HG03457 (cell line): ENCODE measurements around the gene EEF1AKMT2.

ENCODE experiments used
- ATAC-seq: cut with Tn5 transposase; IDR thresholded peaks from one replicate; pipeline ENCODE4 v1.9.1; 2021; ENCODE audit warnings: moderate number of reproducible peaks; ENCODE audit not compliant: unreplicated experiment

EEF1AKMT2 gene

DNA sequence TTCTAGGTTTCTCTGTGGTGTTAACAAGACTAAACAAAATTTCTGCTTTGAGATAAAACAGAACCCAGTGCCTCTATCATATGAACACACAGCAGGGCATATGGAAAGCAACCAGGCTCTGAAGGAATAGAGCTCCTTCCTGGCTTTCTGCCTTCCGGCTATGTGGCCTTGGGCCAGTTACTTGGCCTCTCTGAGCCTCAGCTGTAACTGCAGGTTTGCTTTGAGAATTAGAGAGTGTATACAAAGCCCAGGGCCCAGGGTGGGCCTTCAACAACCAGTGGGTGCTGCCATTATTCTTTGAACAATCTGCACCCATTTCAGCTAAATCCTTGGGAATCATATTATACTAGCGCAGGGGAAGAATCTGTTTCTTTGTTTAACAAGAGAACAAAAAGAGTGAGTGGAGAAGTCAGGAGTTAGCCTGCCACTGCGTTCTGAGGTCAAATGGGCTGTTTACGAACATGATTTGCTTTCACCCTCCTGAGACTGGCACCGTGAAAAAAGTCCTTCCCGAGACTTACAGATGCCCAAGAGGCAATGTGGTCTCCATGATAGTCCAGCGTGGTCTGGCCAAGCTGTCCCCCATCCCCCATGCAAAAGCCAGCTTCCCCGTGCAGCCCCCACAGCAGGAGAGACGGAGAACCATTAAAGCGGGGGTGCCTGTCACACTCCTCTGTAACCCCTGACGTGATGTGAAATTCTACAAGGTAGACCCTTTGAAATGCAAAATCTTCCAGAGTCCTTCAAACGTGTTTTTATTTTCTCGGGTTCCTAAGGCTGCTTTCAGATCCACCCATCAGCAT is 52.4 kb downstream of the EEF1AKMT2 start:
- ATAC-seq: no peak

DNA sequence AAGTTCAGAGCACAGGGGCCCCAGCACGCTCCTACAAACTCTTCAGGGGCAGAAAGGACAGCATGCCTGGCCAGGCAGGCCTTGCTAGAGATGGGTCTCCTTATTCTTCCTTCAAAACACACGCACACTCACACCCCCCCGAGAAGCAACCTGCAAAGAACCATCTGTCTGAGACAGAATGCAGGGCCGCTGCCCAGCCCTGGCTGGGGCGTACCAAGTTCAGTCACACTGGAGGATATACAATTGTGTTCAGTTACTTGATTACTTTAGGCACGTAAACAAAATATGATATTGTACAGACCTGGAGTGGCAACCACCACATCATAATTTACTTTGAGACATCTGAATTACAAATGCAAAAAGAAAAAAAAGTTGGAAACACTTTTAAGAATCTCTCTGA is 53.2 kb downstream of the EEF1AKMT2 start:
- ATAC-seq: no peak

GRCh38 chr10:124737708-124738107 is 54.0 kb downstream of the EEF1AKMT2 start:
- ATAC-seq: no peak

GRCh38 chr10:124737221-124737620 is 54.5 kb downstream of the EEF1AKMT2 start:
- ATAC-seq: no peak

DNA sequence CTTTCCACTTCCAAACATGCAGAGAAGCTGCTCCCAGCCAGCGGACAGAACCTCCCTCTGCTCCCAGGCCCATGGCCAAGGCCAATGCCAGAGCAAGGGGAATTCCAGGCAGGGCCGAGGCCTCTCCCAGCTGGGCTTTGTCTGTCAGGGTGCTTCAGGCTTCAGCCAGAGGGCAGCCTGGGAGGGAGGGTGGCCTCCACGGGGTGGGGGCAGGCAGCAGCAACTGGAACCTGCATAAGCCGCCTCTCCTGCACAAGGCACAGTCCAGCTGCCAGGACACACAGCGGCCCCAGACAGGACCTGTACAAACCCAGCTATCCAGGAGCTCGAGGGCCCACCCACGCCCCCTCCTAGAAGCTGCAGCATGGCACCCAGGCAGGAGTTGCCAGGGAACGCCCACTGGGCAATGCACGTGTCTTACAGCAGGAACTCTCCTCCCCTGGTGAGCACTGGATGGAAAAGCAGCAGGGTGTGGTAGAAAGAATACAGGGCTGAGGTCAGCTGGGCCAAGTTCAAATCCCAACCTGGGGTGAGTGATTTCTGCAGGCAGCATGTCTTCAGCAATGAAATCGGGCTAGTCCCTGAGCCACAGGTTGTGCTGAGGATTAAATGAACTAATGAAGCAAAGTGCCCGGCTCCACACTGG is 55.1 kb downstream of the EEF1AKMT2 start:
- ATAC-seq: no peak

DNA sequence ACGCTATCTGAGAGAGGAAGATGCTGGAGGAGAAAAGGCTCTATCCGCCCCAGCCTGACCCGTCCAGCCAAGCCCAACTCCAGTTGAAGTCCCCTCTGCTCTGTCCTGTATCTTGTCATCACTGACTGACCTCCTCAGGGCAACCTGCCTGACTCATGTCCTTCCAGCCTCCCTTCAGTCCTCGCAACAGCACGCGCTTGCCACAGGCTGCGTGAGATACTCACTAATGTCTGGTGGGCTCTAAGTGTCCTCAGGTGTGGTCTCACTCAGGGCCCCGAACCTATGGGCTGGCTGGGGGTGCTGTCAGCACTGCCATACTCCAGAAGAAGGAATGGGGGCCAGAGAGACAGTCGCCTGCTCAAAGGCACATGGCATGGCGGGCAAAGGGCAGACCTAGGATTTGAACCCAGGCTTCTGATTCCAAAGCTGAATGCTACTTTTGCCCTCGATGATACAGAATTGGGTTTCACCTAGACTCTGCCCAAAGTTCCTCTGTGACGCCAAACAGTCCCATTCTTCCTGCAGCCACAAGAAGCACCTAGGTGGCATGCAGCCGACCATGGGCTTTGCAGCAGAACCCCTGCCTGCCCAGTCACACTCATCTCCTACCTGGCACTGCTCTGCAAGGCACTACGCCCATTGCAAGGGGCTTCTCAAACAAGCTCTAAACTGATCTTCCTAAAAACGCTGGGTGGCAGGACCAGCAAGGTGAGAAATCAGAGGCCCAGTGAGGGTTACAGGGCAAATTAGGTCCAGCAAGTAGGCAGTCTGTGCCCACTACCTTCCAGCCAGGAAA is 56.0 kb downstream of the EEF1AKMT2 start:
- ATAC-seq: no peak

GRCh38 chr10:124734311-124735166 is 57.1 kb downstream of the EEF1AKMT2 start:
- no peak for ATAC-seq

- ATAC-seq: no peak
Observed at GRCh38 chr10:124733571-124734245, 58.0 kb downstream of the EEF1AKMT2 start.

GRCh38 chr10:124732931-124733570 is 58.6 kb downstream of the EEF1AKMT2 start:
- peak; percentile 57 for ATAC-seq

- no peak for ATAC-seq
Observed at GRCh38 chr10:124731551-124731950, 60.1 kb downstream of the EEF1AKMT2 start.

DNA sequence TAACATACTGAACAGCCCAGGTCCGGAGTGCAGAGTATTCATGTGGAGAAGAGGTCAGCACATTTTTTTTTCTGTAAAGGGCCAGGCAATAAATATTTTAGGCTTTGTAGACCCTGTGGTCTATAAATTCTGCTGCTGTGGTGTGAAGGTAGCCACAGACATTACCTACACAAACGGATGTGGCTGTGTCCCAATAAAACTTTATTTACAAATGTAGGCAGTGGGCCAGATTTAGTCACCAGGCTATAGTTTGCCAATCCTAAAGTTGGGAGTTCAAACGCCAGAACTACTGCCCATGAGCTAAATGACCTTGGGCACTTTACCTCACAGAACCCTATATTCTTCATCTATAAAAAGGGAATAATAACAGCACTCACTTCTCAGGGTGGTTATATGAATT is 60.9 kb downstream of the EEF1AKMT2 start:
- no peak for ATAC-seq

DNA sequence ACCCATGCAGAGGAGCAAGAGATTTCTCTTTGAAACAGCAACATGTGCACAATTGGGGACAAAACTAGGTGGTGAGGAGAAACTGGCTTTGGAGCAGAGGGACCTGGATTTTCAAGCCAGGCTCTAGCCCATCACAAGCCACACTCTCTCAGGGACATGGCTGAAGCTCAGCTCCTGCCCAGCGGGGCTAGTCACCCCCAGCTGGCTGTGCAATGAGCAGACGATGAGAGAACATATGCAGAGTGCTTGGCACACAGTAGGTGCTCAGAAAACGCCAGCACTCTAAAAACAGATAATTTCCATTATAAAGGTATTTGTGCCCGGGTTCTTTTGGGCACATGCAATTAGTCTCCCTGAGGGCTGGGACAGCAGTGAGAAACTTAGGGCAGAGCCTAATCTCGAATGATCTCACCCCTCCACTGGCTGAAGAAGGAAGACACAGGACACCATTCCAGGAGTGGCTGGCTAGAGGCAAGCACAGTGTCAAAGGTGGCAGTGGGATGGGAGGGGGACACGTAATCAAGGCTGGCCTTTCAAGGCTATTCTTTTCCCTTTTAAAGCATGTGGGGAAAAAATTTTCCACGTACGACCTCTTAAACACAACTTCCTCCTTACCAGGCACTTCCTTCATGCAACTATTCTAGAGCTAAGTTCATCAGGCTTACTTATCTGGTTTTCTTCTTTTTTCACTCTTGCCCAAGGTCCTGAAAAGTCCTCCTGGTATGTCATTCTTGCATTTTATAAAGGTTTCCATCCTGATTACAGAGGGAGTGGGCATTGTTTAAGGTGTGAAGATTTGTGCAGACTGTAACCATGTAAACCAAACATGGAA is 62.6 kb downstream of the EEF1AKMT2 start:
- ATAC-seq: no peak

GRCh38 chr10:124728071-124728829 is 63.4 kb downstream of the EEF1AKMT2 start:
- ATAC-seq: no peak

GRCh38 chr10:124727361-124727960 is 64.2 kb downstream of the EEF1AKMT2 start:
- ATAC-seq: no peak

DNA sequence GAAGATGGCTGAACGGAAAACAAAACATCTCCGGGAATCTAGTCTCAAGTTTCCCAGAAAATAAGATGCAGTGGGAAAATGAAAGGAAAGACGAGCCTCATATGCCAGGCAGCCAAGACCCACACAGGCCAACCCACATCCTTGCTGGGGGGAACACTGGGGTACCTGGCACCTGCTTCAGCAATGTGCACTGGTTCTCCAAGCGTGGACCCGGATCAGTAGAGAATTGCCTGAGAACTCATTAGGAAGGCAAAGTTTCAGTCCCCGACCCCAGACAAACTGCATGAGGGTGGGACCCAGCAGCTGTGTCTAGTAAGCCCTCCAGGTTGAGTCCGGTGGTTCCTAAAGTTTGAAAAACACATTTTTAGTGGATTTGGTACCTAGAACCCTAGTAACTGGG is 65.9 kb downstream of the EEF1AKMT2 start:
- ATAC-seq: no peak

DNA sequence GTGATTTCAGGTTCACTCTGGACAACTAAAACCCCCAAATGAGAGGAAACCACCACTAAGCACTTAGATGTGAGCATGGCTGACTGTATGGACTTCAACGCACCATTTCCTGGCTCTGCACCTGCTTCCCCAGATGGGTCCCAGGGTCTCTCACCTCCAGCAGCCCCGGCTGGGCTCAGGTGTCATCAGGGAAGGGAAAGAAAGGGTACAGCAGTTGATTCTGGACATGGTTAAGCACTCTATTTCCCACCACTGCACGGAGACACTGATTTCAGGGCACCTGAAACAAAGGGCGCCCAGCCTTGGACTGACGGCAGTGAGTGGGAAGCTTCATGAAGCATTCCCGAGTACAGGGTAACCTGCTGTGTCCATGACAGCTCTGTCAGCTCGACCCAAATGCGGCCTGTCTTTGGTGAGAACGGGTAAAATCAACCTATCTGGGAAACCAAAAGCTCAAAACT is 66.5 kb downstream of the EEF1AKMT2 start:
- ATAC-seq: no peak

- no peak for ATAC-seq
Observed at GRCh38 chr10:124724279-124725027, 67.2 kb downstream of the EEF1AKMT2 start.
